Posterior vena cava (tissue), 2 donors: ENCODE results near the gene GSG1L2. TPM values are rescaled to one million over a fixed set of nuclear protein-coding genes. Genes with fewer than 3 reads are reported as not detected.

Source experiments
- DNase-seq: peaks from one replicate; pipeline ENCODE4 v3.0.0-alpha.2; 2020; ENCODE audit warnings: low spot score
- intact Hi-C, 2 donors: fragments of 100-400 bp; cut with DNase I; formaldehyde crosslinking; loops; one replicate each; pipeline versions ENCODE4 v1.14.1 to v1.14.2; 2022 to 2023
- total RNA-seq, 2 donors: library from RNA; stranded (reverse); fragmentation: NEBNext Ultra II Directional; extraction: Animal tissue kit (Norgen Biotek cat#: 25700); gene quantifications; one replicate each; pipeline ENCODE4 v1.2.1, GENCODE V29; 2021
- donor health status: DM: yes; HTN: yes; CAD: no.
- donor health status: DM: yes; HTN: yes; CAD: no.

Gene GSG1L2
- total RNA-seq, 2 donors from 2014 or later = not detected

DNA sequence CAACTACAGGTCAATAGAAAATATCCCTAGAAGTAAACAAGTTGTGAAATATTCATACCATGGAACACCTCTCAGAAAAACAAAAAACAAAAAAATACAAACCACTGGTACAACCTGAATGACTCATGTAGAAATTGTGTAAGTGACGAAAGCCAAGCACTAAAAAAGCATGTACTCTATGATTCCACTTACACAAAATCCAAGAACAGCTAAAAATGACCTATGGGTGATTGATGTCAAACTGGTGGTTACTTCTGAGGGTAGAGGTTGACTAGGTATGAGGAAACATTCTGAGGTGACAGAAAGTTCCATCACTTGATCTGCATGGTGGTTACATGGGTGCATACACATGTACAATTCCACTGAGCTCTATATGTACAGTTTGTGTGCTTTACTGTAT lies 61.6 kb downstream of the GSG1L2 start:
- no peak for DNase-seq
- intact Hi-C loops = no loop called here

DNA sequence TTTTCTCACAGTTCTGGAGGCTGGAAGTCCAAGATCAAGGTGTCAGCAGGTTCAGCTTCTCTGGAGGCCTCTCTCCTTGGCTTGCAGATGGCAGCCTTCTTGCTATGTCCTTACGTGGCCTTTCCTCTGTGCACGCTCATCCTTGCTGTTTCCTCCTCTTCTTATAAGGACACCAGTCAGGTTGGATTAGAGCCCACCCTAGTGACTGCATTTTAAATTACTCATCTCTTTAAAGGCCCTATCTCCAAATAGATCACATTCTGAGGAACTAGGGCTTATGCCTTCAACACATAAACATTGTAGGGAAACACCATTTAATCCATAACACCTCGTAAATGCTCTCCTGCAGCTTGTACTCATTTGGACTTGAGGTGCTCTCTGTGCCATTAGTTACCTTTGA lies 66.8 kb downstream of the GSG1L2 start:
- intact Hi-C loops = no loop called here
- DNase-seq = no peak

Other genes starting within 250 kb of the GSG1L2 start
- 10 to 100 TPM; 55.2 to 80.4 TPM for gene STX8, start 246.3 kb downstream of the GSG1L2 start, total RNA-seq
- gene CFAP52, start 245.4 kb downstream of the GSG1L2 start, total RNA-seq = not detected
- gene USP43, start 176.6 kb downstream of the GSG1L2 start, total RNA-seq = under 1 TPM in 1 of 2 donors, not detected in 1; 0.10 TPM
- gene DHRS7C, start 30.5 kb downstream of the GSG1L2 start, total RNA-seq = not detected
- gene GLP2R, start 3.8 kb upstream of the GSG1L2 start, total RNA-seq = under 1 TPM in 1 of 2 donors, not detected in 1; 0.05 TPM
- gene RCVRN, start 83.2 kb upstream of the GSG1L2 start, total RNA-seq = under 1 TPM; 0.33 to 0.74 TPM